Measurements from ENCODE around the gene COPS8. TPM values are rescaled to one million over a fixed set of nuclear protein-coding genes. Genes with fewer than 3 reads are reported as not detected.

The COPS8 gene
- total RNA-seq, 3 donors from 2014 or later = 88.8 to 205 (median 103) TPM

DNA sequence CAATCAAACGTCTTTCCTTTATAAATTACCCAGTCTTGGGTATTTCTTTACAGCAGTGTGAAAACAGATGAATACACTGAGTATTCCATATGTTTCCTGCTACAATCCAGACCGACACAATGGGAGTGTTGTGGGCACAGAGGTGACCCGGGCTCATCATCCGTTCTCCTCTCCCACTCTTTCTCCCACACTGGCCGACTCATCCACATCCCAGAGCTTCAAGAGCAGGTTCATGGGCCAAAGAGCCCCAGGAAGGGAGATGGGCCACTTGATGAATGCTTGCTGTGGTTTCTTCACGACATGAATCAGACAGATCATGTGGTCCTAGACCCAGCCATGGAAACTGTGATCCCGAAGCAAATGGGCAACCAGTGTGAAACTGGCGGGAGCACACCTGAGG is 4.1 kb upstream of the COPS8 start:
- H3K36me3 ChIP-seq = no peaks in the 10 kb centered on the region
- no peaks in the 10 kb centered on the region for H3K27me3 ChIP-seq
- no peak for DNase-seq (ENCODE audit: low spot score in 2 of 2)
- intact Hi-C loops (cut with DNase I; ENCODE audit: low total_unique reads) = loop anchor here (10.0 kb wide), 1 partner anchor 393 kb away; no protein-coding TSS in a partner anchor
- no peak overlapping the region for H3K27ac ChIP-seq
- H3K9me3 ChIP-seq = no peaks in the 10 kb centered on the region
- no peak overlapping the region for H3K4me3 ChIP-seq
- TF ChIP-seq POLR2AphosphoS5 (IDR thresholded peaks at IDR 0.05) (no peak), POLR2A (IDR thresholded peaks at IDR 0.05) (no peak)
- TF ChIP-seq, protein P1, sequence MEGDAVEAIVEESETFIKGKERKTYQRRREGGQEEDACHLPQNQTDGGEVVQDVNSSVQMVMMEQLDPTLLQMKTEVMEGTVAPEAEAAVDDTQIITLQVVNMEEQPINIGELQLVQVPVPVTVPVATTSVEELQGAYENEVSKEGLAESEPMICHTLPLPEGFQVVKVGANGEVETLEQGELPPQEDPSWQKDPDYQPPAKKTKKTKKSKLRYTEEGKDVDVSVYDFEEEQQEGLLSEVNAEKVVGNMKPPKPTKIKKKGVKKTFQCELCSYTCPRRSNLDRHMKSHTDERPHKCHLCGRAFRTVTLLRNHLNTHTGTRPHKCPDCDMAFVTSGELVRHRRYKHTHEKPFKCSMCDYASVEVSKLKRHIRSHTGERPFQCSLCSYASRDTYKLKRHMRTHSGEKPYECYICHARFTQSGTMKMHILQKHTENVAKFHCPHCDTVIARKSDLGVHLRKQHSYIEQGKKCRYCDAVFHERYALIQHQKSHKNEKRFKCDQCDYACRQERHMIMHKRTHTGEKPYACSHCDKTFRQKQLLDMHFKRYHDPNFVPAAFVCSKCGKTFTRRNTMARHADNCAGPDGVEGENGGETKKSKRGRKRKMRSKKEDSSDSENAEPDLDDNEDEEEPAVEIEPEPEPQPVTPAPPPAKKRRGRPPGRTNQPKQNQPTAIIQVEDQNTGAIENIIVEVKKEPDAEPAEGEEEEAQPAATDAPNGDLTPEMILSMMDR (IDR thresholded peaks at IDR 0.05) = no peak
- H3K4me1 ChIP-seq = peaks cover 0 to 2% of the 10 kb centered on the region in 2 donors

DNA sequence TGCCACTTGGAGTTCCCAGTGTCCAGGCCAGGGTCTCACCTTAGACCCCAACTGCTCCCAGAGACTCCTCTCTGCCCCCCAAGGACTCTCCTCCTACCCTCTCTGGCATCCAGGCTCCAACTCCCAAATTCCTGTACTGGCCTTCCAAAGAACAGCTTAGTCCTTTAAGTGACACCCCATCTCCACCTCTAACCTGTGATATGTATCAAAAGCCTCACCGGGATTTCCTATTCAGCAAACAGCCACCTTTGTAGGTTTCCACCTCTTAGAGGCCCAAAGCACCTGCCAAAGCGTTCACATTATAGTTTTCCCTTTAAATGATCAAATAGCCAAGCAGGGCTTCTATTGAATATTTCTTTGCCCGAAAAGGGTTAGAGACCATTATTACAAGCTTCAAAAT is 2.7 kb upstream of the COPS8 start:
- H3K4me3 ChIP-seq = no peak overlapping the region
- no peak overlapping the region for H3K27ac ChIP-seq
- H3K9me3 ChIP-seq = no peaks in the 10 kb centered on the region
- no peaks in the 10 kb centered on the region for H3K27me3 ChIP-seq
- no peaks in the 10 kb centered on the region for H3K36me3 ChIP-seq
- peaks cover 0 to 6% of the 10 kb centered on the region in 2 donors for H3K4me1 ChIP-seq
- TF ChIP-seq, protein P1 (IDR thresholded peaks at IDR 0.05) = no peak
- no peak for DNase-seq (ENCODE audit: low spot score in 2 of 2)
- intact Hi-C loops (cut with DNase I; ENCODE audit: low total_unique reads) = loop anchor here (10.0 kb wide), 1 partner anchor 392 kb away; no protein-coding TSS in a partner anchor

DNA sequence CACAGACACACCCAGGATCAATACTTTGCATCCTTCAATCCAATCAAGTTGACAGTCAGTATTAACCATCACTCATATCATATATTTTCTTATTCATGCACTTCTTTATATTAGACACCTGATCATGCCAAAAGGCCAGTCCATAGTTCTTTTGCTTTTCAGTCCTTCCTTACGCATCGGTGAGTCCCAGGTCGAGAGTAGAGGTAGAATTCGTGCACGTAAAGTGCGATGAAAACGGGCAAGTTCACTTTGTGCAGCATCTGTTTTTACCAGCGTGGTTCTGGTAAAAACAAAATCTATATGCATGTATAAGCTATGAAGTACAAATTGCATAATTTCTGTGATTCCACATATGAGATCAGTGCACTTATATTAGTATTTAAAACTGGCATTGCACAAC is 1.2 kb upstream of the COPS8 start:
- H3K27me3 ChIP-seq = no peaks in the 10 kb centered on the region
- intact Hi-C loops (cut with DNase I; ENCODE audit: low total_unique reads) = loop anchor here (10.0 kb wide), 1 partner anchor 390 kb away; no protein-coding TSS in a partner anchor
- no peaks in the 10 kb centered on the region for H3K9me3 ChIP-seq
- no peak overlapping the region for H3K27ac ChIP-seq
- TF ChIP-seq POLR2AphosphoS5 (IDR thresholded peaks at IDR 0.05) (no peak), POLR2A (IDR thresholded peaks at IDR 0.05) (no peak)
- TF ChIP-seq, protein P1 (IDR thresholded peaks at IDR 0.05) = no peak
- no peaks in the 10 kb centered on the region for H3K36me3 ChIP-seq
- H3K4me3 ChIP-seq = peak overlapping the region in 2 of 3 donors; percentile 73 to 77
- peaks cover 0 to 6% of the 10 kb centered on the region in 2 donors for H3K4me1 ChIP-seq
- DNase-seq (ENCODE audit: low spot score in 2 of 2) = no peak

DNA sequence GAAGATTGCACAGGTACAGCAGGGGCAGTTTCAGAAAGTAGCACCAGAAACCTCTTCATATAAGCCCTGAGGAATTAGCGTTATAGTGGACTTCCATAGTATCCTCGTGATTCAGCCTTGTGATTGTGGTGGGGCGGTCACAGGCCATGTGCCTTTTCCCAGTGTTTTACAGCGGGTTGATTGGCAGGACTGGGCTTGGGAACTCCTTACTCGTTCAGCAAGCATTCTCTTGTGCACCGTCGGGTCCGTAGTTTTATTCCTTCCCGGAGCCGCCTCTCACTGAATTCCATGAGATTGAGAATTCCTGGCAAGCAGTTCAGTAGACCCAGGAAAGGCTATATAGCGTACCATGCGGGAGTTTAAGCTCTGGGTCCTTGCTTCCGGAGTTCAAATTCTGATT is 5.2 kb downstream of the COPS8 start:
- DNase-seq (ENCODE audit: low spot score in 2 of 2) = no peak
- peaks cover 0 to 13% of the 10 kb centered on the region in 2 donors for H3K4me1 ChIP-seq

DNA sequence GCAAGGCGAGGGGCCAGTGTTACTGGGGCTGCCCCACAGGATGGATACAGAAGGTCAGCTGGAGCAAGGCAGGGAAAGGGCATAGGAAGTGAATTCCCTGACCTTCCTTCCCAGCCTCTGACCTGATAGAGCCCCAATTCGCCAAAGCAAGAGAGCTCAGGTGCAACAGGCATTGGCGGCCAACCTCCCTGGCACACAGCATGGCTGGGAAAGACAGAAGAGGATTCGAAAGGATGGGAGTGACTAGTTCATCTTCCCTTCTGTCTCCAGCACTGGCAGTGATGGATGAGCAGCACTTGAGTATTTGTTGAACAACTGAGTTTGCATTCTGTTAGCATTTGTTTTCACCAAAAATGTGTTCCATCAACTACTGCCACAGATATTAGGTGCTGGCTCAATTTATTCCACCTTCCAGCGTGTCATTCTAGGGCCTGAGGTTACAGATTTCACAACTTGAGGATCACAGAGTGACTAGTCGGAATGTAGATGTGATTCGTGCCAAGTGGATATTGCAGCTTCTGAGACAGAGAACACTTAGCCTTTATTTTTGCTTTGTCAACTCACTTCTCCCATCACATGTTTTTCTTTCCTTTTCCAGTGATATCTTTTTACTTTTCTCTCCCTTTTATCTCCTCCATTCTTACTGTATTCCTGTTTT is 6.2 kb downstream of the COPS8 start:
- Histone ChIP-seq H3K27ac (peak overlapping the region; percentile 54 to 86), H3K27me3 (no peaks in the 10 kb centered on the region), H3K4me3 (no peak overlapping the region), H3K4me1 (peaks cover 0 to 8% of the 10 kb centered on the region in 2 donors), H3K36me3 (no peaks in the 10 kb centered on the region), H3K9me3 (no peaks in the 10 kb centered on the region)
- TF ChIP-seq POLR2A (IDR thresholded peaks at IDR 0.05) = no peak
- TF ChIP-seq POLR2AphosphoS5 (IDR thresholded peaks at IDR 0.05) = peak in 2 of 3 donors; percentile 9 to 55
- DNase-seq (ENCODE audit: low spot score in 2 of 2) = no peak
- intact Hi-C loops (cut with DNase I; ENCODE audit: low total_unique reads) = no loop called here

More for the DNA sequence above, 5.2 kb downstream of the COPS8 start:
- Histone ChIP-seq H3K9me3 (no peaks in the 10 kb centered on the region), H3K4me3 (no peak overlapping the region), H3K27ac (peak overlapping the region; percentile 50 to 56), H3K36me3 (no peaks in the 10 kb centered on the region), H3K27me3 (no peaks in the 10 kb centered on the region)
- intact Hi-C loops (cut with DNase I; ENCODE audit: low total_unique reads) = no loop called here
- TF ChIP-seq, protein P1 (IDR thresholded peaks at IDR 0.05) = no peak
- TF ChIP-seq POLR2AphosphoS5 (IDR thresholded peaks at IDR 0.05) (no peak), POLR2A (IDR thresholded peaks at IDR 0.05) (no peak)

Data from breast epithelium (tissue), 4 donors.